Type B pancreatic cell (in vitro differentiated cells): ENCODE measurements around the gene AK4. TPM values are rescaled to one million over a fixed set of nuclear protein-coding genes. Genes with fewer than 3 reads are reported as not detected.

Experiments used
- DNase-seq: peaks from one replicate; pipeline ENCODE4 v3.0.0; 2021; ENCODE audit warnings: mixed read lengths; ENCODE audit not compliant: unreplicated experiment; ENCODE audit errors: extremely low spot score
- H3K27ac Mint-ChIP-seq: 2 replicates; pipeline ENCODE4 v1.8.0; 2021; ENCODE audit warnings: mild to moderate bottlenecking, mixed read lengths
- H3K27me3 Mint-ChIP-seq: 2 replicates; pipeline ENCODE4 v1.8.0; 2021; ENCODE audit warnings: mixed read lengths
- H3K36me3 Mint-ChIP-seq: 2 replicates; pipeline ENCODE4 v1.8.0; 2021; ENCODE audit warnings: mixed read lengths
- H3K4me1 Mint-ChIP-seq: one replicate; pipeline ENCODE4 v1.8.0; 2021; ENCODE audit warnings: mixed read lengths; ENCODE audit not compliant: unreplicated experiment
- H3K4me3 Mint-ChIP-seq: 2 replicates; pipeline ENCODE4 v1.8.0; 2021; ENCODE audit warnings: mild to moderate bottlenecking, mixed read lengths
- H3K9me3 Mint-ChIP-seq: 2 replicates; pipeline ENCODE4 v1.8.0; 2021; ENCODE audit warnings: mixed read lengths
- CTCF ChIP-seq: fragments of 200-600 bp; sonication (generic); conservative IDR thresholded peaks from 2 replicates; pipeline ENCODE4 v1.5.0; 2021; ENCODE audit warnings: antibody characterized with exemption, mild to moderate bottlenecking
- total RNA-seq: library from RNA; stranded (reverse); gene quantifications from 2 replicates; pipeline ENCODE4 v1.2.1, GENCODE V29; 2021; ENCODE audit warnings: low replicate concordance

The AK4 gene
- total RNA-seq, 1 donor from 2014 or later, result 35.2 TPM

GRCh38 chr1:65277605-65278347 is 129.8 kb downstream of the AK4 start:
- Mint-ChIP-seq H3K4me1 (peaks cover 35% of the 10 kb centered on the region), H3K4me3 (no peak overlapping the region), H3K36me3 (no peaks in the 10 kb centered on the region), H3K9me3 (no peaks in the 10 kb centered on the region), H3K27ac (no peak overlapping the region), H3K27me3 (no peaks in the 10 kb centered on the region)
- no peak for DNase-seq
- TF ChIP-seq CTCF, result no peak

- Mint-ChIP-seq H3K4me3 (peak overlapping the region; percentile 65), H3K9me3 (no peaks in the 10 kb centered on the region), H3K27me3 (no peaks in the 10 kb centered on the region), H3K27ac (no peak overlapping the region), H3K4me1 (peaks cover 35% of the 10 kb centered on the region), H3K36me3 (no peaks in the 10 kb centered on the region)
- TF ChIP-seq CTCF, result no peak
- no peak for DNase-seq
Measured at GRCh38 chr1:65278376-65279069, 130.5 kb downstream of the AK4 start.

- Mint-ChIP-seq H3K4me1 (peaks cover 35% of the 10 kb centered on the region), H3K9me3 (no peaks in the 10 kb centered on the region), H3K27me3 (no peaks in the 10 kb centered on the region), H3K36me3 (no peaks in the 10 kb centered on the region), H3K4me3 (peak overlapping the region; percentile 65), H3K27ac (no peak overlapping the region)
- DNase-seq, result no peak
- TF ChIP-seq CTCF, result no peak
Measured at GRCh38 chr1:65279070-65279779, 131.2 kb downstream of the AK4 start.

Other genes with a start within 250 kb of the AK4 start
- 54.8 and 57.2 TPM in 2 replicates for gene JAK1, start 181.7 kb upstream of the AK4 start, total RNA-seq
- 4.1 and 10.4 TPM in 2 replicates for gene DNAJC6, start 161.3 kb downstream of the AK4 start, total RNA-seq